KMS-11 (cell line): ENCODE results near the gene CYP26A1.

Experiments
- H2AFZ ChIP-seq: fragments of 200-600 bp; sonication (generic); 2 replicates; pipeline ENCODE4 v1.6.1; 2016; ENCODE audit warnings: antibody characterized with exemption, mixed run types, low read depth
- H3K27ac ChIP-seq: fragments of 200-600 bp; sonication (generic); 2 replicates; pipeline ENCODE4 v1.6.1; 2016; ENCODE audit warnings: mild to moderate bottlenecking, mixed run types
- H3K27me3 ChIP-seq: fragments of 200-600 bp; sonication (generic); 2 replicates; pipeline ENCODE4 v1.6.1; 2017; ENCODE audit warnings: mild to moderate bottlenecking, low read depth, mixed run types, moderate library complexity; ENCODE audit not compliant: insufficient read depth
- H3K36me3 ChIP-seq: fragments of 200-600 bp; sonication (generic); 2 replicates; pipeline ENCODE4 v1.6.1; 2017; ENCODE audit warnings: mild to moderate bottlenecking, mixed run types; ENCODE audit not compliant: insufficient read depth
- H3K4me1 ChIP-seq: fragments of 200-600 bp; sonication (generic); 2 replicates; pipeline ENCODE4 v1.6.1; 2016; ENCODE audit warnings: mild to moderate bottlenecking, low read depth, mixed run types; ENCODE audit not compliant: poor library complexity, severe bottlenecking
- H3K4me2 ChIP-seq: fragments of 200-600 bp; sonication (generic); 2 replicates; pipeline ENCODE4 v1.7.0; 2016; ENCODE audit warnings: mild to moderate bottlenecking, mixed run types
- H3K4me3 ChIP-seq: fragments of 200-600 bp; sonication (generic); IDR thresholded peaks from 2 replicates; pipeline ENCODE4 v1.6.1; 2017; ENCODE audit warnings: low read depth, low read length, mixed read lengths; ENCODE audit not compliant: insufficient read depth
- H3K79me2 ChIP-seq: fragments of 200-600 bp; sonication (generic); 2 replicates; pipeline ENCODE4 v1.6.1; 2016; ENCODE audit warnings: low read depth, mixed run types; ENCODE audit not compliant: insufficient read depth
- H3K9ac ChIP-seq: fragments of 200-600 bp; sonication (generic); 2 replicates; pipeline ENCODE4 v1.6.1; 2016; ENCODE audit warnings: mild to moderate bottlenecking, mixed run types
- H4K20me1 ChIP-seq: fragments of 200-600 bp; sonication (generic); 2 replicates; pipeline ENCODE4 v1.6.1; 2016; ENCODE audit warnings: mild to moderate bottlenecking, mixed run types; ENCODE audit not compliant: insufficient read depth
- CTCF ChIP-seq: fragments of 200-600 bp; sonication (generic); conservative IDR thresholded peaks from 2 replicates; pipeline ENCODE4 v1.6.1; 2017; ENCODE audit warnings: low read depth, mild to moderate bottlenecking, antibody characterized with exemption, low read length, moderate library complexity, mixed read lengths

CYP26A1 gene

GRCh38 chr10:93085272-93085859, 11.7 kb downstream of the CYP26A1 start:
- H3K4me3 ChIP-seq, result no peak overlapping the region
- H3K27ac ChIP-seq, result no peak overlapping the region
- H3K36me3 ChIP-seq, result no peaks in the 10 kb centered on the region
- no peak for TF ChIP-seq CTCF
- no peak overlapping the region for H2AFZ ChIP-seq
- no peak overlapping the region for H3K9ac ChIP-seq
- H4K20me1 ChIP-seq, result no peaks in the 10 kb centered on the region
- peaks cover 32% of the 10 kb centered on the region for H3K4me1 ChIP-seq
- H3K79me2 ChIP-seq, result no peaks in the 10 kb centered on the region
- peaks cover 3% of the 10 kb centered on the region; the same call in 1 of the 2 replicates for H3K27me3 ChIP-seq
- H3K4me2 ChIP-seq, result peak overlapping the region; percentile 26; the same call in 1 of the 2 replicates

- peaks cover 29% of the 10 kb centered on the region for H3K4me1 ChIP-seq
- H3K27ac ChIP-seq, result no peak overlapping the region
- no peaks in the 10 kb centered on the region for H4K20me1 ChIP-seq
- no peak for TF ChIP-seq CTCF
- H3K36me3 ChIP-seq, result no peaks in the 10 kb centered on the region
- peaks cover 3% of the 10 kb centered on the region; the same call in 1 of the 2 replicates for H3K27me3 ChIP-seq
- no peak overlapping the region for H3K4me3 ChIP-seq
- no peak overlapping the region for H2AFZ ChIP-seq
- H3K4me2 ChIP-seq, result peak overlapping the region; percentile 26; the same call in 1 of the 2 replicates
- H3K79me2 ChIP-seq, result no peaks in the 10 kb centered on the region
- H3K9ac ChIP-seq, result no peak overlapping the region
These were observed 12.6 kb downstream of the CYP26A1 start for GRCh38 chr10:93086289-93086688.

- Histone ChIP-seq H3K4me2 (no peak overlapping the region), H3K4me3 (no peak overlapping the region), H4K20me1 (no peaks in the 10 kb centered on the region), H3K27ac (no peak overlapping the region), H3K27me3 (peaks cover 3% of the 10 kb centered on the region; the same call in 1 of the 2 replicates), H3K79me2 (no peaks in the 10 kb centered on the region), H3K36me3 (no peaks in the 10 kb centered on the region), H2AFZ (no peak overlapping the region), H3K9ac (no peak overlapping the region), H3K4me1 (peaks cover 29% of the 10 kb centered on the region)
- TF ChIP-seq CTCF, result no peak
These were observed 14.2 kb downstream of the CYP26A1 start for GRCh38 chr10:93087846-93088245.

- H3K27me3 ChIP-seq, result peaks cover 3% of the 10 kb centered on the region; the same call in 1 of the 2 replicates
- H3K4me3 ChIP-seq, result no peak overlapping the region
- H3K27ac ChIP-seq, result no peak overlapping the region
- no peak overlapping the region for H3K4me2 ChIP-seq
- no peaks in the 10 kb centered on the region for H4K20me1 ChIP-seq
- no peak overlapping the region for H2AFZ ChIP-seq
- H3K4me1 ChIP-seq, result peaks cover 29% of the 10 kb centered on the region
- TF ChIP-seq CTCF, result no peak
- H3K79me2 ChIP-seq, result no peaks in the 10 kb centered on the region
- no peak overlapping the region for H3K9ac ChIP-seq
- no peaks in the 10 kb centered on the region for H3K36me3 ChIP-seq
These were observed 14.8 kb downstream of the CYP26A1 start for GRCh38 chr10:93088466-93088865.
